Stimulated activated CD4-positive, alpha-beta T cell treated with anti-CD3 and anti-CD28 coated beads, Interleukin-1b, Interleukin-23, amount 100 ng/mL, for 24 hours (primary cell): ENCODE data around the gene SMIM38.

ENCODE experiments used
- DNase-seq, 4 experiments: peaks; one replicate each; pipeline ENCODE4 v3.0.0-alpha.2; 2020; ENCODE audit warnings: low read depth in 4 of 4, low spot score in 1 of 4

SMIM38 gene

GRCh38 chr11:69157822-69158231 is 2.1 kb downstream of the SMIM38 start:
- no peak for DNase-seq

GRCh38 chr11:69158301-69159149 is 2.8 kb downstream of the SMIM38 start:
- no peak for DNase-seq

GRCh38 chr11:69159150-69159852 is 3.6 kb downstream of the SMIM38 start:
- no peak for DNase-seq

- no peak for DNase-seq
Observed at GRCh38 chr11:69160296-69161116, 4.8 kb downstream of the SMIM38 start.

- no peak for DNase-seq
Observed at GRCh38 chr11:69161117-69161407, 5.3 kb downstream of the SMIM38 start.

- DNase-seq: no peak
Observed at GRCh38 chr11:69162505-69162904, 6.8 kb downstream of the SMIM38 start.

- DNase-seq: no peak
Observed at GRCh38 chr11:69163842-69164241, 8.1 kb downstream of the SMIM38 start.

GRCh38 chr11:69164824-69165223 is 9.1 kb downstream of the SMIM38 start:
- DNase-seq: no peak

GRCh38 chr11:69165775-69166174 is 10.0 kb downstream of the SMIM38 start:
- DNase-seq: no peak

GRCh38 chr11:69166218-69167115 is 10.7 kb downstream of the SMIM38 start:
- peak; percentile 6 to 55 (median 31) for DNase-seq

GRCh38 chr11:69167130-69167915 is 11.6 kb downstream of the SMIM38 start:
- no peak for DNase-seq

GRCh38 chr11:69167916-69168691 is 12.4 kb downstream of the SMIM38 start:
- DNase-seq: no peak

- DNase-seq: no peak
Observed at GRCh38 chr11:69169479-69169878, 13.7 kb downstream of the SMIM38 start.

GRCh38 chr11:69170704-69171103 is 15.0 kb downstream of the SMIM38 start:
- no peak for DNase-seq

GRCh38 chr11:69171476-69172240 is 15.9 kb downstream of the SMIM38 start:
- no peak for DNase-seq

- DNase-seq: no peak
Observed at GRCh38 chr11:69172674-69173073, 16.9 kb downstream of the SMIM38 start.

- no peak for DNase-seq
Observed at GRCh38 chr11:69173331-69173730, 17.6 kb downstream of the SMIM38 start.

- DNase-seq: no peak
Observed at GRCh38 chr11:69173925-69174581, 18.3 kb downstream of the SMIM38 start.
